GM12878 (cell line): ENCODE data around the gene EMP1. TPM values are rescaled to one million over a fixed set of nuclear protein-coding genes. Genes with fewer than 3 reads are reported as not detected.
A peak's percentile ranks its signal among the peaks of the same experiment; 100 is the strongest.

ENCODE experiments used
- EZH2 ChIP-seq: IDR thresholded peaks from 2 replicates; pipeline ENCODE4 v1.6.1; 2012; ENCODE audit warnings: low read depth, mild to moderate bottlenecking, control low read depth, inconsistent platforms, low read length, borderline replicate concordance; ENCODE audit not compliant: control insufficient read depth
- IKZF2 ChIP-seq, 2 experiments: fragments of 450-650 bp; IDR thresholded peaks; 2 replicates each; pipeline ENCODE4 v1.6.1; 2017; ENCODE audit warnings: mild to moderate bottlenecking in 2 of 2, moderate library complexity in 2 of 2
- NR2C1 ChIP-seq: fragments of 450-650 bp; IDR thresholded peaks from 2 replicates; pipeline ENCODE4 v1.6.1; 2017; ENCODE audit warnings: antibody characterized with exemption, mild to moderate bottlenecking, moderate library complexity
- PBX3 ChIP-seq: IDR thresholded peaks from 2 replicates; pipeline ENCODE4 v1.6.1; 2011; ENCODE audit warnings: mild to moderate bottlenecking, low read depth, low read length, moderate library complexity; ENCODE audit not compliant: insufficient replicate concordance
- TARDBP ChIP-seq: IDR thresholded peaks from 2 replicates; pipeline ENCODE4 v1.6.1; 2016; ENCODE audit warnings: borderline replicate concordance
- YBX1 ChIP-seq: fragments of 450-650 bp; IDR thresholded peaks from 2 replicates; pipeline ENCODE4 v1.6.1; 2016; ENCODE audit warnings: antibody characterized with exemption
- ZNF384 ChIP-seq: IDR thresholded peaks from 2 replicates; pipeline ENCODE4 v1.6.1; 2012; ENCODE audit warnings: low read depth, mild to moderate bottlenecking, low read length, improper control_type of control experiment, borderline replicate concordance
- polyA plus RNA-seq, 11 experiments: library from polyadenylated mRNA; depleted of rRNA in 4 of 11; unstranded in 6 of 11; stranded (reverse) in 5 of 11; fragments of >200 nt; fragmentation: Nextera tagmentation in 4 of 11; fragmentation: Illumina TruSeq in 1 of 11; extraction: Ambion mirVana in 4 of 11; extraction: Trizol in 1 of 11; gene quantifications; 1 replicate in 1 of 11; 2 replicates in 10 of 11; pipeline versions ENCODE4 v1.2.1 to v1.2.3, GENCODE V29; 2011 to 2016; ENCODE audit warnings: inconsistent platforms in 2 of 11, missing spikeins in 2 of 11, low read depth in 1 of 11
- total RNA-seq, 4 experiments: library from RNA; depleted of rRNA in 3 of 4; stranded (reverse); fragments of >200 nt in 3 of 4; fragmentation: Illumina TruSeq in 1 of 4; extraction: Trizol in 1 of 4; gene quantifications; 2 replicates each; pipeline versions ENCODE4 v1.2.1 to v1.2.3, GENCODE V29; 2013 to 2021
- TF ChIP-seq, protein P1 (sequence below): IDR thresholded peaks from 2 replicates; pipeline ENCODE4 v1.6.1; 2012; ENCODE audit warnings: low read length, inconsistent platforms
- TF ChIP-seq, protein P2 (sequence below): fragments of 450-650 bp; IDR thresholded peaks from 2 replicates; pipeline ENCODE4 v1.6.1; 2016; ENCODE audit warnings: mild to moderate bottlenecking, moderate library complexity, borderline replicate concordance

Gene EMP1
- total and polyA plus RNA-seq, 10 of the 15 experiments (the other 5 are each of a cell fraction or from before 2014, with no cell fraction given) = 0.09 to 0.90 (median 0.25) TPM; not detected in 1

DNA sequence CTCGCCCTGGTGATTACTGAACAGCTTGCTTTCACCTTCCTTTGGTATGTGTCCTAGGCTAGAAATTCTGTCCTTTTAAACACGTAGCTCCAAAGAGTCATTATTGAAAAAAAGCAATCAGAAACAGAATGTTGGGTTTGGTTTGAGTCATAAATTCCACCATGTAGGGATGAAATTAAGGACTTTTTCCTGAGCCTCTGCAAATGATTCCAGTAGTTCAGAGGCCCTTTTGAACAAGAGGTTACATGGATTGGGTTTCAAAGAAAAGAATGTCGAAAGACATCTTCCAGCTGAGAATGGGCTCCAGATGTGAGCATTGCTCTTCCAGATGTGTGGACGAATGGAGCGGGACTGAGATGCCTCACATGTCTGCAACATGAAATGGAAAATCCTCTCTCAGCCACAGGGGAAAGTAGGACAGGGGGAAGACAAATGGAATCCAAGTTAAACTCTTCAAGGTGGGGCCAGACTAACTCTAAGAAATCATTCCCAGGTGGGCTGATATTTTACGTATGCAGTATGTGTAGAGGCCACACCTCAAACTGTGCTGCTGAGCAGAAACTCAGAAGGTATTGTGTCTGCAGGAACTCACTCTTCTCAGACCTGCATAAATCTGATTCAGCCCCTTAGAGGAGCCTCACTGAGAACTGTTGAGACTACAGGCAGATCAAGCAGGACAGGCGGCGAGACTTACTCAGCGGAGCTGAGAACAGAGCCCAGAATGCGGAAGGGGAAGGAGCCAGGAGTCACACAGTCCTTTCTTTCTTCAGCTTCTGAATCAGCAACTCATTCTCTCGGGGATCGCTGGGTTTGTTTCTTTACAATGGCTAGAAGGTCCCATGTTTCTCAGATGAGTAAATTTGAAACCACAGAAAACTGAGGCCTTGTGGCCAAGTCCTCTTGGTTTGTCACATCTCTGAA lies 23.3 kb upstream of the EMP1 start (continued):
- TF ChIP-seq, protein P1, sequence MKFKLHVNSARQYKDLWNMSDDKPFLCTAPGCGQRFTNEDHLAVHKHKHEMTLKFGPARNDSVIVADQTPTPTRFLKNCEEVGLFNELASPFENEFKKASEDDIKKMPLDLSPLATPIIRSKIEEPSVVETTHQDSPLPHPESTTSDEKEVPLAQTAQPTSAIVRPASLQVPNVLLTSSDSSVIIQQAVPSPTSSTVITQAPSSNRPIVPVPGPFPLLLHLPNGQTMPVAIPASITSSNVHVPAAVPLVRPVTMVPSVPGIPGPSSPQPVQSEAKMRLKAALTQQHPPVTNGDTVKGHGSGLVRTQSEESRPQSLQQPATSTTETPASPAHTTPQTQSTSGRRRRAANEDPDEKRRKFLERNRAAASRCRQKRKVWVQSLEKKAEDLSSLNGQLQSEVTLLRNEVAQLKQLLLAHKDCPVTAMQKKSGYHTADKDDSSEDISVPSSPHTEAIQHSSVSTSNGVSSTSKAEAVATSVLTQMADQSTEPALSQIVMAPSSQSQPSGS = peak; percentile 35; the same call in 1 of the 2 replicates
- TF ChIP-seq IKZF2 (IDR thresholded peaks at IDR 0.05) (peak; percentile 58 to 59; a peak in 2 of 4 replicates), EZH2 (no peak), NR2C1 (no peak), PBX3 (no peak), YBX1 (no peak), TARDBP (no peak), ZNF384 (no peak)
- TF ChIP-seq, protein P2, sequence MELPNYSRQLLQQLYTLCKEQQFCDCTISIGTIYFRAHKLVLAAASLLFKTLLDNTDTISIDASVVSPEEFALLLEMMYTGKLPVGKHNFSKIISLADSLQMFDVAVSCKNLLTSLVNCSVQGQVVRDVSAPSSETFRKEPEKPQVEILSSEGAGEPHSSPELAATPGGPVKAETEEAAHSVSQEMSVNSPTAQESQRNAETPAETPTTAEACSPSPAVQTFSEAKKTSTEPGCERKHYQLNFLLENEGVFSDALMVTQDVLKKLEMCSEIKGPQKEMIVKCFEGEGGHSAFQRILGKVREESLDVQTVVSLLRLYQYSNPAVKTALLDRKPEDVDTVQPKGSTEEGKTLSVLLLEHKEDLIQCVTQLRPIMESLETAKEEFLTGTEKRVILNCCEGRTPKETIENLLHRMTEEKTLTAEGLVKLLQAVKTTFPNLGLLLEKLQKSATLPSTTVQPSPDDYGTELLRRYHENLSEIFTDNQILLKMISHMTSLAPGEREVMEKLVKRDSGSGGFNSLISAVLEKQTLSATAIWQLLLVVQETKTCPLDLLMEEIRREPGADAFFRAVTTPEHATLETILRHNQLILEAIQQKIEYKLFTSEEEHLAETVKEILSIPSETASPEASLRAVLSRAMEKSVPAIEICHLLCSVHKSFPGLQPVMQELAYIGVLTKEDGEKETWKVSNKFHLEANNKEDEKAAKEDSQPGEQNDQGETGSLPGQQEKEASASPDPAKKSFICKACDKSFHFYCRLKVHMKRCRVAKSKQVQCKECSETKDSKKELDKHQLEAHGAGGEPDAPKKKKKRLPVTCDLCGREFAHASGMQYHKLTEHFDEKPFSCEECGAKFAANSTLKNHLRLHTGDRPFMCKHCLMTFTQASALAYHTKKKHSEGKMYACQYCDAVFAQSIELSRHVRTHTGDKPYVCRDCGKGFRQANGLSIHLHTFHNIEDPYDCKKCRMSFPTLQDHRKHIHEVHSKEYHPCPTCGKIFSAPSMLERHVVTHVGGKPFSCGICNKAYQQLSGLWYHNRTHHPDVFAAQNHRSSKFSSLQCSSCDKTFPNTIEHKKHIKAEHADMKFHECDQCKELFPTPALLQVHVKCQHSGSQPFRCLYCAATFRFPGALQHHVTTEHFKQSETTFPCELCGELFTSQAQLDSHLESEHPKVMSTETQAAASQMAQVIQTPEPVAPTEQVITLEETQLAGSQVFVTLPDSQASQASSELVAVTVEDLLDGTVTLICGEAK = no peak
